HepG2 (cell line): ENCODE measurements around the gene CHST12. TPM values are rescaled to one million over a fixed set of nuclear protein-coding genes. Genes with fewer than 3 reads are reported as not detected.

Experiments used
- ATAC-seq: fragments of 200-7000 bp; cut with Tn5 transposase; 3 replicates; pipeline ENCODE4 v1.9.1; 2020; ENCODE audit warnings: mild to moderate bottlenecking, moderate library complexity
- BruUV-seq: library from RNA; stranded (reverse); fragments of 400-500 nt; replicated peaks from 2 replicates; lab custom pipeline; 2021; lab: Mats Ljungman, UMichigan
- CTCF ChIA-PET: fragments of 300-600 bp; formaldehyde crosslinking; extraction: SDS; loops from one replicate; lab custom pipeline; 2021; ENCODE audit warnings: low total read pairs, inconsistent platforms, low intra/inter-chr PET ratio; lab: Yijun Ruan, JAX
- POLR2A ChIA-PET: fragments of 350-600 bp; sonication (Branson Sonifier 250); formaldehyde crosslinking; loops from one replicate; lab custom pipeline; 2020; ENCODE audit warnings: antibody characterized with exemption, inconsistent platforms; lab: Yijun Ruan, JAX
- DNase-seq: peaks from one replicate; pipeline ENCODE4 v3.0.0-alpha.2; 2015; ENCODE audit warnings: low spot score
- FAIRE-seq: peaks from 3 replicates; lab custom pipeline; 2011; peaks lifted over from hg19 to GRCh38; lab: Jason Lieb, UNC
- H2AFZ ChIP-seq: one replicate; pipeline ENCODE4 v1.6.1; 2011; ENCODE audit warnings: low read length, inconsistent platforms
- H3K27ac ChIP-seq: fragments of 300-600 bp; 3 replicates; pipeline ENCODE4 v1.8.0; 2011; ENCODE audit warnings: mixed run types, mild to moderate bottlenecking, mixed read lengths, low read length, inconsistent platforms; ENCODE audit not compliant: insufficient read depth; ENCODE audit errors: extremely low read length
- H3K27me3 ChIP-seq, 2 experiments: fragments of 200-600 bp in 1 of 2; 2 replicates in 1 of 2; 3 replicates in 1 of 2; pipeline versions ENCODE4 v1.6.0 to v1.8.0; 2011; ENCODE audit warnings: low read length in 2 of 2, mild to moderate bottlenecking in 2 of 2, moderate library complexity in 2 of 2, inconsistent platforms in 1 of 2; ENCODE audit not compliant: insufficient read depth in 2 of 2, control insufficient read depth in 1 of 2
- H3K36me3 ChIP-seq, 2 experiments: fragments of 200-600 bp in 1 of 2; replicated peaks in 1 of 2; 2 replicates in 1 of 2; 3 replicates in 1 of 2; pipeline versions ENCODE4 v1.5.1 to v1.8.0; 2011; ENCODE audit warnings: low read length in 2 of 2, inconsistent platforms in 1 of 2; ENCODE audit not compliant: insufficient read depth in 2 of 2, control insufficient read depth in 1 of 2
- H3K4me1 ChIP-seq: 2 replicates; pipeline ENCODE4 v1.5.1; 2012; ENCODE audit warnings: low read length, inconsistent platforms; ENCODE audit not compliant: insufficient read depth
- H3K4me2 ChIP-seq: 2 replicates; pipeline ENCODE4 v1.6.0; 2011; ENCODE audit warnings: low read depth, low read length, inconsistent platforms
- H3K4me3 ChIP-seq, 3 experiments: fragments of 200-600 bp in 1 of 3; sonication (generic), shearing (Covaris generic) in 1 of 3; replicated peaks in 1 of 3; 2 replicates each; pipeline ENCODE4 v1.5.1; 2011 to 2016; ENCODE audit warnings: low read length in 3 of 3, inconsistent platforms in 2 of 3, low read depth in 2 of 3, mild to moderate bottlenecking in 2 of 3, control low read depth in 1 of 3, mixed read lengths in 1 of 3; ENCODE audit not compliant: insufficient read depth in 1 of 3
- H3K79me2 ChIP-seq: one replicate; pipeline ENCODE4 v1.6.1; 2011; ENCODE audit warnings: low read length, inconsistent platforms; ENCODE audit not compliant: insufficient read depth
- H3K9ac ChIP-seq: 2 replicates; pipeline ENCODE4 v1.6.0; 2011; ENCODE audit warnings: mild to moderate bottlenecking, low read depth, low read length, inconsistent platforms; ENCODE audit not compliant: insufficient read depth
- H3K9me3 ChIP-seq: 2 replicates; pipeline ENCODE4 v1.5.1; 2012; ENCODE audit warnings: mild to moderate bottlenecking, low read length
- H4K20me1 ChIP-seq: 2 replicates; pipeline ENCODE4 v1.6.0; 2011; ENCODE audit warnings: inconsistent platforms, mild to moderate bottlenecking, low read length, moderate library complexity; ENCODE audit not compliant: insufficient read depth
- CEBPG ChIP-seq: IDR thresholded peaks from 2 replicates; pipeline ENCODE4 v1.6.1; 2016
- GABPB1 ChIP-seq: IDR thresholded peaks from 2 replicates; pipeline ENCODE4 v1.6.1; 2016; ENCODE audit warnings: mild to moderate bottlenecking, missing genetic modification reagents, moderate library complexity, missing compliant biosample characterization
- GZF1 ChIP-seq: sonication (generic); formaldehyde crosslinking; IDR thresholded peaks from 2 replicates; pipeline ENCODE4 v1.5.1; 2020; ENCODE audit warnings: mild to moderate bottlenecking, missing genetic modification reagents
- NFE2L1 ChIP-seq: sonication (generic); formaldehyde crosslinking; IDR thresholded peaks from 2 replicates; pipeline ENCODE4 v1.4.0; 2020; ENCODE audit warnings: missing genetic modification reagents, mild to moderate bottlenecking, borderline replicate concordance
- PRDM4 ChIP-seq: sonication (generic); formaldehyde crosslinking; IDR thresholded peaks from 2 replicates; pipeline ENCODE4 v1.9.0; 2021; ENCODE audit warnings: missing genetic modification reagents, borderline replicate concordance
- REPIN1 ChIP-seq: sonication (generic); formaldehyde crosslinking; IDR thresholded peaks from 2 replicates; pipeline ENCODE4 v1.8.0; 2022; ENCODE audit warnings: missing genetic modification reagents, low read depth, mild to moderate bottlenecking, borderline replicate concordance
- SNAPC2 ChIP-seq: sonication (generic); formaldehyde crosslinking; IDR thresholded peaks from 2 replicates; pipeline ENCODE4 v1.8.1; 2022; ENCODE audit warnings: mild to moderate bottlenecking, missing genetic modification reagents
- ZBTB10 ChIP-seq: sonication (generic); formaldehyde crosslinking; IDR thresholded peaks from 2 replicates; pipeline ENCODE4 v1.4.0; 2020; ENCODE audit warnings: missing genetic modification reagents, borderline replicate concordance
- ZBTB26 ChIP-seq: IDR thresholded peaks from 2 replicates; pipeline ENCODE4 v1.6.1; 2016; ENCODE audit warnings: missing compliant biosample characterization, missing genetic modification reagents, borderline replicate concordance
- ZFX ChIP-seq: sonication (generic); formaldehyde crosslinking; IDR thresholded peaks from 2 replicates; pipeline ENCODE4 v1.4.0; 2020; ENCODE audit warnings: mild to moderate bottlenecking, low read depth, missing genetic modification reagents, moderate library complexity
- ZNF263 ChIP-seq: sonication (generic); formaldehyde crosslinking; IDR thresholded peaks from 2 replicates; pipeline ENCODE4 v1.4.0; 2020; ENCODE audit warnings: missing genetic modification reagents
- WGBS: methylation state at CpG from one replicate; pipeline ENCODE4 v1.1.6; 2017; ENCODE audit warnings: low lambda C conversion rate; 5-methylcytosine and 5-hydroxymethylcytosine counted together
- in situ Hi-C: cut with HindIII; loops from 2 replicates; pipeline ENCODE4 v1.10.0; 2017; ENCODE audit warnings: low pct_unique_long_range_greater_than_20kb; ENCODE audit not compliant: extremely low pct_ligation_motif_present
- intact Hi-C: fragments of 100-400 bp; cut with micrococcal nuclease; formaldehyde crosslinking; loops from one replicate; pipeline ENCODE4 v1.10.0; 2022; ENCODE audit not compliant: unreplicated experiment
- polyA plus RNA-seq, 8 experiments: library from polyadenylated mRNA; depleted of rRNA in 3 of 8; stranded (reverse) in 7 of 8; unstranded in 1 of 8; fragments of >200 nt; fragmentation: Illumina TruSeq in 4 of 8; extraction: Trizol in 4 of 8; gene quantifications; 2 replicates each; pipeline versions ENCODE4 v1.2.1 to v1.2.3, GENCODE V29; 2011 to 2016; ENCODE audit warnings: low read depth in 4 of 8, missing spikeins in 1 of 8, mixed read lengths in 1 of 8; ENCODE audit not compliant: insufficient read depth in 1 of 8
- total RNA-seq, 5 experiments: library from RNA; depleted of rRNA; stranded (reverse); fragments of >200 nt; fragmentation: Illumina TruSeq; extraction: Trizol; gene quantifications; 2 replicates each; pipeline ENCODE4 v1.2.3, GENCODE V29; 2016; ENCODE audit warnings: low read depth in 1 of 5

CHST12 gene
- total and polyA plus RNA-seq, 2 of the 13 experiments (the other 11 are each of a cell fraction or from before 2014, with no cell fraction given) = 6.4 to 15.8 TPM

GRCh38 chr7:2438775-2439174, 35.4 kb downstream of the CHST12 start (continued):
- TF ChIP-seq PRDM4 (CRISPR knock-in tag) = no peak
- TF ChIP-seq, all 625 proteins: peak for 0

DNA sequence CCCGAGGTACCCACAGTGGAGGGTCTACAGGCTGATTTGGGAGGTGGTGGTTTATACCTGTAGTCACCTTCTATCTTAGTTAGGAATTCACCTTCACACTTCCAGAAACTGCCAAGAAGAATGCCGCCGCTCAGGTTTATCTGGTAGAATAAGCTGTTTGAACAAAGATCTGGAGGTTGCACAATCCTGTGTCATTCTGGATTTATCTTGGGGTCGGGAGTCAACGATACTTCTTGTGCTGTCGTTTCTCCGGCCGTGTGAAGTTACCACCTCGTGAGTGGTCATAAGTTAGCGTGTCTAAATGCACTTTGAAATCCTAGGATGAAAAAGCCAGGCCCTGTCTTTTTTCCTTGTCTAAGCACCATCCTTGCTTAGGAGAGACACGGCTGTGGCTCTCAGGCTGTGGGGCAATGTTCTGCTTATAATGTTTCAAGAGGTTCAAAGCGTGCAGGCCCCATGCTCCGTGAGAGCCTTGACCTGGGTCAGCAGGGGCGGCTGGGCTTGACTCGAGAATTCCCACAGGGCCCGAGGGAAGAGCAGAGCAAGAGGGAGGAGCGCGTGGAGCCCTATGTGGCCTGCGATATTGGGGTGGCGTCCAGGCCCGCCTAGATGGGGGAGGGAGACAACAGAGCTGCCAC, 37.3 kb downstream of the CHST12 start:
- Histone ChIP-seq H3K4me1 (peaks cover 21% of the 10 kb centered on the region), H3K9me3 (no peaks in the 10 kb centered on the region), H4K20me1 (no peaks in the 10 kb centered on the region; the same call in 1 of the 2 replicates), H3K79me2 (no peaks in the 10 kb centered on the region), H3K9ac (no peak overlapping the region), H3K27me3 (no peaks in the 10 kb centered on the region), H2AFZ (no peak overlapping the region), H3K36me3 (peaks cover 2 to 4% of the 10 kb centered on the region in 2 experiments; a peak in 3 of 5 replicates), H3K27ac (no peak overlapping the region), H3K4me3 (peak overlapping the region in 1 of 3 experiments; percentile 5; a peak in 1 of 6 replicates), H3K4me2 (peak overlapping the region; percentile 21)
- intact Hi-C loops = no loop called here
- ChIA-PET CTCF (no interaction called here), POLR2A (interaction anchor here (0.7 kb wide), 1 partner anchor 16 kb away, joined by 3 read pairs; no protein-coding TSS in a partner anchor)
- peak; percentile 23 for DNase-seq
- in situ Hi-C loops = no loop called here
- peak; percentile 39 for FAIRE-seq
- ATAC-seq = peak; percentile 49
- BruUV-seq = no TSS peak
- 24% methylated on average over 20 of the region's 21 CpGs for WGBS
- TF ChIP-seq ZBTB26 (CRISPR knock-in tag) = peak; percentile 69
- no peak for TF ChIP-seq SNAPC2 (CRISPR knock-in tag)
- no peak for TF ChIP-seq REPIN1
- TF ChIP-seq ZNF263 = no peak
- TF ChIP-seq GZF1 = no peak
- 0 out of 2 replicates have a peak, but pooled peaks have one; percentile 27 for TF ChIP-seq ZFX (CRISPR knock-in tag)
- TF ChIP-seq GABPB1 = no peak
- no peak for TF ChIP-seq NFE2L1 (CRISPR knock-in tag)
- peak; percentile 70 for TF ChIP-seq CEBPG (CRISPR knock-in tag)
- no peak for TF ChIP-seq ZBTB10 (CRISPR knock-in tag)
